HEK293T (cell line): ENCODE measurements around the gene GRAMD2B.

ENCODE experiments used
- ARNT ChIP-seq: fragments of 450-650 bp; IDR thresholded peaks from 2 replicates; pipeline ENCODE4 v1.6.1; 2017; ENCODE audit warnings: mild to moderate bottlenecking
- BHLHE40 ChIP-seq: fragments of 450-650 bp; IDR thresholded peaks from 2 replicates; pipeline ENCODE4 v1.6.1; 2016; ENCODE audit warnings: mild to moderate bottlenecking, moderate library complexity, borderline replicate concordance
- ELF4 ChIP-seq: fragments of 450-650 bp; IDR thresholded peaks from 2 replicates; pipeline ENCODE4 v1.6.1; 2017; ENCODE audit warnings: antibody characterized with exemption
- FOXA1 ChIP-seq: fragments of 450-650 bp; IDR thresholded peaks from 2 replicates; pipeline ENCODE4 v1.6.1; 2016; ENCODE audit warnings: mild to moderate bottlenecking
- FOXK2 ChIP-seq: fragments of 450-650 bp; IDR thresholded peaks from 2 replicates; pipeline ENCODE4 v1.6.1; 2016; ENCODE audit warnings: mild to moderate bottlenecking
- FOXM1 ChIP-seq: fragments of 450-650 bp; IDR thresholded peaks from 2 replicates; pipeline ENCODE4 v1.6.1; 2017; ENCODE audit warnings: mild to moderate bottlenecking, borderline replicate concordance
- HDGF ChIP-seq: fragments of 450-650 bp; IDR thresholded peaks from 2 replicates; pipeline ENCODE4 v1.6.1; 2017; ENCODE audit warnings: antibody characterized with exemption, borderline replicate concordance
- LEF1 ChIP-seq: fragments of 450-650 bp; IDR thresholded peaks from 2 replicates; pipeline ENCODE4 v1.6.1; 2017; ENCODE audit warnings: mild to moderate bottlenecking, borderline replicate concordance
- NFRKB ChIP-seq: fragments of 450-650 bp; IDR thresholded peaks from 2 replicates; pipeline ENCODE4 v1.6.1; 2016; ENCODE audit warnings: mild to moderate bottlenecking, moderate library complexity
- PKNOX1 ChIP-seq: fragments of 450-650 bp; IDR thresholded peaks from 2 replicates; pipeline ENCODE4 v1.6.1; 2016
- SP1 ChIP-seq: fragments of 450-650 bp; IDR thresholded peaks from 2 replicates; pipeline ENCODE4 v1.6.1; 2017
- SUZ12 ChIP-seq: fragments of 450-650 bp; IDR thresholded peaks from 2 replicates; pipeline ENCODE4 v1.6.1; 2016; ENCODE audit warnings: mild to moderate bottlenecking
- TARDBP ChIP-seq: fragments of 450-650 bp; IDR thresholded peaks from 2 replicates; pipeline ENCODE4 v1.6.1; 2016
- ZNF384 ChIP-seq: fragments of 450-650 bp; IDR thresholded peaks from 2 replicates; pipeline ENCODE4 v1.6.1; 2016

- no peak for TF ChIP-seq LEF1
- no peak for TF ChIP-seq TARDBP
- no peak for TF ChIP-seq SP1
- no peak for TF ChIP-seq FOXK2
- TF ChIP-seq ARNT = no peak
- TF ChIP-seq FOXM1 = no peak
- no peak for TF ChIP-seq ELF4
- TF ChIP-seq BHLHE40 = no peak
- no peak for TF ChIP-seq SUZ12
- TF ChIP-seq HDGF = no peak
- no peak for TF ChIP-seq NFRKB
- TF ChIP-seq FOXA1 = no peak
- TF ChIP-seq PKNOX1 = no peak
- TF ChIP-seq ZNF384 = no peak
These were observed 85.2 kb downstream of the GRAMD2B start for GRCh38 chr5:126508251-126508961.
